GM18520 (cell line): ENCODE results near the gene POLDIP3.
"Not testable (repeated sequence)": the region's sequence is repeated elsewhere in the genome, so short reads cannot be mapped to it uniquely, and the experiment has no call there.

Experiments
- ATAC-seq: cut with Tn5 transposase; IDR thresholded peaks from one replicate; pipeline ENCODE4 v1.9.1; 2021; ENCODE audit not compliant: unreplicated experiment

The POLDIP3 gene

GRCh38 chr22:42620084-42620483 lies 5.4 kb upstream of the POLDIP3 start:
- ATAC-seq: no peak

GRCh38 chr22:42619261-42620063 lies 4.8 kb upstream of the POLDIP3 start:
- ATAC-seq: no peak

DNA sequence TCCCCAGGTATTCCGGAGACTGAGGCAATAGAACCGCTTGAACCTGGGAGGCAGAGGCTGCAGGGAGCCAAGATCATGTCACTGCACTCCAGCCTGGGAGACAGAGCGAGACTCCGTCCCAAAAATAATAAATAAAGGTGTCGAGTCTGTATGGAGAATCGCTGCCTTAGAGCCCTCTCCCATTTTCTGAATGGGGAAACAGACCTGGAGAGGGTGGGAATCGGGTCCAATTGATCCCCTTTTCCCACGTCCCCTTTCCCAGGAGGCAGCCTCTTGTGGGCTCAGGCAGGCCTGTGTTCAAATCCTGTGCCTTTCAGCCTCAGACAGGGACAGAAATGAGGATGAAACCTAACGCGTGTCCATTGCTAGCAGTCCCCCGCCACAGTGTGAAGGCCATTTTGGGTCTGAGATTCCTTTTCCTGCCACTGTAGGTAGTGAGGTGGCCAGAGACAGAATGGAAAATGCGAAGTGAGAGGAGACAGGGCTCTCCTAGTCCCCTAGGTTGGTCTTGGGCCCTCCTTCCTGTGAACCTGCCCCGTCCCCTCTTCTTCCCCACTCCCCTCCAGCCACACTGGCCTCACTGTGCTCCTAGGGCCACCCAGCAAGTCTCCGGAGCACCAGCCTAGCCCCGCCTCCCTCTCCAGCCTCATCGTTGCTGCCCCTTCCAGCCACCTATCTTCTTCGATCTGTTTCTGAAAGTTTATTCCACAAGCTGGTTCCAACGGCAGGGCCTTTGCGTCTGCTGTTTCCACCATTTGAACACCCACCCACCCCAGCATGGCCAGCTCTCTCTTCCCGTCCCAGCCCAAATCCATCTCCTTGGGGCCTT lies 2.7 kb upstream of the POLDIP3 start:
- no peak for ATAC-seq

DNA sequence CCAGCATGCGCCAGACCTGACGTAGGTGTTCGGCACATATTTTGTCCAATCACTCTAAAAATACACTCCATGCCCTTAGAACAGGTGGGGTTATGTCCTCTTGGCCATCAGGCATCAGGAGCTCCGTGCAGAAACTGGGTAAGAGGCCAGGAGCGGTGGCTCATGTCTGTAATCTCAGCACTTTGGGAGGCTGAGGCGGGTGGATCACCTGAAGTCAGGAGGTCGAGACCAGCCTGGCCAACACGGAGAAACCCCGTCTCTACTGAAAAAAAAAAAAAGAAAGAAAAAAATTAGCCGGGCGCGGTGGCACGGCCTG lies 1.1 kb upstream of the POLDIP3 start:
- not testable (repeated sequence) for ATAC-seq

DNA sequence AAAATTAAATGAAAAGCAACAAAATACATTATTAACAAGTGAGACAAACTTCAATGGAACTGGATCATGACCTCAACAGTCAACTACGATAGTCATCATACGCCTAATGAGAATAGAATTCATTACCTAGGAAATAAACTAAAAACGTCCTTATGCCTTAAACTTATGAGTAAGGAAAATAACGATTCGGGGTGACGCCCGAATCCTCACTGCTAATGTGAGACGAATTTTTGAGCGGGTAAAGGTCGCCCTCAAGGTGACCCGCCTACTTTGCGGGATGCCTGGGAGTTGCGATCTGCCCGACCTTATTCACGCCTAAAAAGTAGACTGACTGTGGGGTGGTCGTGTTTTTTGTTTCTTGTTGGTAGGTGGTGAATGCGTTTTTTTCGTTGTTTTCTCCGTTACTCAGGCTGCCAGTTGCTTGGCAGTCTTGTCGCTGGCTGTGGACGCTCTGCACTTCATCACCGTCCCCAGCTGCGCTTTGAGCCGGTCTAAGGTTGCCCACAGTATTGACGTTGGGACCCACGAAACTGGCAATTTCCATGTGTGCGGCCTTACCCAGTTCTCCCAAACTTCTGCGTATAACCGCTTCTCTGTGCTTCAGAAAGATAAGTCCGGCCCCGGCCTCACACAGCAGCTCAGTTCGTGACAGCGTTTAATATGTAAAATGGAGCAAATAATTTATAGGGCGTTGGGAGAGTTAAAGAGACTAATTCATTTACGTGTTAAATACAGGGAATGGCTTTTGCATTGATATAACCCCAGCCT lies 593 bp upstream of the POLDIP3 start:
- peak; percentile 40 for ATAC-seq

DNA sequence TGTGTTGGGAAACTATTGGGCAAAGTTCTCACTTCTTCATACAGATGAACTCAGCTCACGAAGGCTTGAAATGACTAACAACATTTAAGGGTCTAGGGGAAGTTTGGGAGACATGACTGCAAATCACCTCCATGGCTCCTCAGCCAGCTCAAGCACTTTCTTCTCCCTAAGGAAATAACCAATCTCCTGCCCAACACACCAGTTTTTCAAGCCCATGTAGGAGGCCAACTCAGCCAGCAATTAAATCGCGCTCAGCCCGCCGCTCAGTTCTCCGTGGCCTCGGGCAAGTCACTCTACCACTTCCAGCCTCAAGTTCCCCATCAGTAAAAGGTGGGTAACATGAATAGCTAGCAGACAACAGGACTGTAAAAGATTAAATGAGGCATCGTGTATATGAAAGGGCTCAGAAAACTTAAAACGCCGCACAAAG lies 796 bp downstream of the POLDIP3 start:
- no peak for ATAC-seq

DNA sequence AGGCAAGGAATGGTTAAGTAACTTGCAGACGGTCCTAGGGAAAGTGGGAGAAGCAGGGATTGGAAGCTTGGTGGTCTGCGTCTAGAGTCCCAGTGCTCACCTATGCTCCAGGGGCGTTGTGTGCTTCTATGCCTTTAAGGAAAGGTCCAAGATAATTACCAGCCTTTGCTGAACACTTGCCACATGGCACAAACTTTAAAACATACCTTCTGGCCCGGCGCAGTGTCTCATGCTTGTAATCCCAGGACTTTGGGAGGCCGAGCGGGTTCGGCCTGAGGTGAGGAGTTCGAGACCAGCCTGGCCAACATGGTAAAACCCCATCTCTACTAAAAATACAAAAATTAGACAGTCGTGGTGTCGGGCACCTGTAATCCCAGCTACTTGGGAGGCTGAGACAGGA lies 2.3 kb downstream of the POLDIP3 start:
- no peak for ATAC-seq

GRCh38 chr22:42611051-42611450 lies 3.6 kb downstream of the POLDIP3 start:
- ATAC-seq: no peak

- ATAC-seq: no peak
Observed at GRCh38 chr22:42610186-42610585, 4.5 kb downstream of the POLDIP3 start.

DNA sequence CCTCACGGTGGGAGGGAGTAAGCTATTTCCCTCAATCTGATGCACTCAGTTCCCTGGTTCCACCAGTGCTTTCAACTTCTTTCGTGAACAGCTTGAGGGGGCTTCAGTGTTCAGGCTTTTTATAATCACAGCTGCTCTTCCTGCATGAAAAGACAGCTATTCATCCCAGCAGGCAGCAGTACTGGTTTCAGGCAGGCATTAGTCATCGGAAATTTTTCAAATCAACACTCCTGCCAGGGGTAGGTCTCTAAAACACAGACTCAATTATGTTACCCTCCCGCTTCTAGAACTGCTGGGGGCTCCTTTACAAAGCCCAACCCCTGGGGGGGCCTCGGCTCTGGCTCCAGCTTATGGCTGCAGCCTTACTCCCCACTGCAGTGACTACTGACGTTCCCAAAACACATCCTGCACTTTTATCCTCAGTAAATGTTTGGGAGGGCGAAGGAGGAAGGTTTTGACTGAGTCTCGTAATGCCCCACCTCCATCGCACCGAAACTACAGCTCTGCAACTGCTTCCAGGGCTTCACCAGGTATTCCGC lies 5.8 kb downstream of the POLDIP3 start:
- ATAC-seq: no peak

DNA sequence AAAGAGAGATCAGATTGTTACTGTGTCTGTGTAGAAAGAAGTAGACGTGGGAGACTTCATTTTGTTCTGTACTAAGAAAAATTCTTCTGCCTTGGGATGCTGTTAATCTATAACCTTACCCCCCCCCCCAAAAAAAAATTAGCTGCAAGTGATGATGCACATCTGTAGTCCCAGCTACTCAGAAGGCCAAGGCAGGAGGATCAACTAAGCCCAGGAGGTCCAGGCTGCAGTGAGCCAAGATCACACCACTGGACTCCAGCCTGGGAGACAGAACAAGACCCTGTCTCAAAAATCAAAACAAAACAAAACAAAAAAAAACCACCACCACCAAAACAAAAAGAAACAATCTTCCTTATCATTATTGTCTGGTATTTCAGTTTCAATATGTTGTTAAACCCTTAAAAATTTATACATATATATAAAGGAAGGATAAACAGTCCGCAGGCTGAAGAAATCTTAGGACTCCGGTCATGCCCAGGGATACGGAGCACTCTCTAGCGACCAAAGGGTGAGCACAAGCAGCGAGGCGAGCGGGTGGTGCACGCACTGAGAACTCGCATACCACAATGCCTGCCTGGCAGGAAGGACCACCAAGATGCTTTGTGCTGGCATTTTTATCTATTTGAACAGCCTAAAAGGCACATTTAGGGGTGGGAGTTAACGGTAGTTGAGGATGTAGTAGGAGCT lies 6.4 kb downstream of the POLDIP3 start:
- ATAC-seq: no peak

DNA sequence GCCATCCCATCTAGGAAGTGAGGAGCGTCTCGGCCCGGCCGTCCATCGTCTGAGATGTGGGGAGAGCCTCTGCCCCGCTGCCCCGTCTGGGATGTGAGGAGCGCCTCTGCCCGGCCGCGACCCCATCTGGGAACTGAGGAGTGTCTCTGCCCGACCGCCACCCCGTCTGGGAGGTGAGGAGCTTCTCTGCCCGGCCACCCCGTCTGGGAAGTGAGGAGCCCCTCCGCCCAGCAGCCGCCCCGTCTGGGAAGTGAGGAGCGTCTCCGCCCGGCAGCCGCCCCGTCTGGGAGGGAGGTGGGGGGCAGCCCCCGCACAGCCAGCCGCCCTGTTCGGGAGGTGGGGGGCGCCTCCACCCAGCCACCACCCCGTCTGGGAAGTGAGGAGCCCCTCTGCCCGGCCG lies 7.0 kb downstream of the POLDIP3 start:
- ATAC-seq: not testable (repeated sequence)

DNA sequence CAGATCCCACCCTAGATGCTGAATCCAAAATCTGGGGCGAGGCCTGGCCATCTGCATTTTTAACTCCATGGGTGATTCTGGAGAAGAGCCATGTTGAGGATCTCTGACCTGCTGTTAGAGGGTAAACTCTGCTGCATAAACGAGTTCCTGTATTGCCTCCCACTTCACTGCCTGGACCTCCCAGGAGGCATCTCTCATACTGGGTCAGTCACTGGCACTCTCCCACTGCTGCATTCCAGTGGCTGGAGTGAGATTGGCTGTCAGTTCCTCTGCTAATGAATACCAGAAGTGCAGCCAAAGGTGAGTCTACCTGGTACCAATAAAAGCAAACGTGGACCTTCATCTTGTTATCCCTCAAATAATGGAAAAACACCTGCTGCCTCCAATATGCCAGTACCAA lies 10.3 kb downstream of the POLDIP3 start:
- ATAC-seq: no peak

GRCh38 chr22:42603427-42603826 lies 11.3 kb downstream of the POLDIP3 start:
- no peak for ATAC-seq

- ATAC-seq: no peak
Observed at GRCh38 chr22:42602470-42602869, 12.2 kb downstream of the POLDIP3 start.

GRCh38 chr22:42601879-42602465 lies 12.7 kb downstream of the POLDIP3 start:
- ATAC-seq: no peak

DNA sequence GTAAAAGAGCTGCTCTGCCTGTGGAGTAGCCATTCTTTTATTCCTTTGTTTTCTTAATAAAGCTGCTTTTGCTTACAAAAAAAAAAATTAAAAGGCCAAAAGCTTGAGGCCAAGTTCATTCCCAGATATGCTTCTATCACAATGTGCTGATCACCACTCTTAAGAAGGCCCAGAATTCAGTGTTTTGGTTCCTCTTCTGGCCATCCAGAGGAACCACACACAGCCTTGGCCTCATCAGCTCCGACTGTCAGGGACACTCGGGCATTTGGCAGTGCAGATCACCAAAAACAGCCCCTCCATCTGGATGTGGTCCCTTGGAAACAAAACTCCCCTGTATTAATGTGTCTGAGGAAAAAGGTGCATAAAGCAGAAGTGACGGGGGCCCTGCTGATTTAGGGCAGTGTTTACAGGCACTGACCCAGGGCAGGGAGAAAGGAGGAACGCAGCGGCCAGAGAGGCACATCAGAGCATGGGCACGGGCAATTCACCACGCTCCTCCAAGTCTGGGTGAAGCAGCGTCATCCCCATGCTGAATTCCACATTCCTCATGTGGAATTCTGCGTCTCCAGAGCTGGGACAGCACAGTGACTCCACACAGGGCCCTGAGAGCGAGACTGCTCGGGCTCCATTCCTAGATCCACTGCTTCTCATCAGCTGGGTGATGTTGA lies 17.7 kb downstream of the POLDIP3 start:
- ATAC-seq: no peak

DNA sequence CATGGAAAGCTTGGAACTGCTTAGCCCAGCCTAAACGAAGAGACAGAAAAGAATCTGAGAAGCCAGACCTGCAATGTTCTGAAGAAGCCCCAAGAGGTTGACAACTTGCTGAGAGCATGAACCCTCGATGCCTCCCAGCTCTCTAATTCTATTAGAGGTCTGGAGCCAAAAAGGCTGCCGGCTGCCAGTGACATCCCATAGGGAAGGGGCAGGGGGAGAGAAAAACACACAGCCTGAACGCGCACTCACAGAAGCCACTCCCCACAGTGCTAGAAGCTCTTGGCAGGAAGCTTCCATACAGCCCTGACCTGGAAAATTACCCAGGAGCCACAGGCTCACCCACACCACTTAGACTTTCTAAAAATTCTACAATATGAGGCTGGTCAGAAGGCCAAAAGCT lies 18.3 kb downstream of the POLDIP3 start:
- no peak for ATAC-seq

GRCh38 chr22:42595434-42595833 lies 19.2 kb downstream of the POLDIP3 start:
- ATAC-seq: no peak

DNA sequence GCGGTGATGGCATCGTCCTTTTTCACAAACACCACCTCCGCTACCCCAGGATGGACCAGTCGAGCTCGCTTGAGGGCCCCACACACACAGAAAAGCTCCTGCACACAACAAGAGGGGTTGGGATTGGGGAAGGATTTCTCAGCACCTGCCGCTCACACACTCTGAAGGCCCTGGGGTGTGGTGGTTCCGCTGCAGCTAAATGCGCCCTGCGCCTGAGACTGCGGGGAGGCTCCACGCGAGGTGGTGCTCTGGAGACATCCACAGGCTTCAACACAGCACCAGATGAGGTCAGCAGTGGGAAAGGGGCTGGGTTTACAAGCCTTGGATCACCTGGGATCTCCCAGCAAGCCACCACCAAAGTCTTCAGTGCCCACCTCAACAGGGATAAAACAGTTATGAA lies 22.7 kb downstream of the POLDIP3 start:
- no peak for ATAC-seq
